MCF 10A (cell line): ENCODE measurements around the gene GCLM. TPM values are rescaled to one million over a fixed set of nuclear protein-coding genes. Genes with fewer than 3 reads are reported as not detected.
"Not testable (repeated sequence)": the region's sequence is repeated elsewhere in the genome, so short reads cannot be mapped to it uniquely, and the experiment has no call there.

Experiments
- BruUV-seq: library from RNA; stranded (reverse); fragments of 400-500 nt; replicated peaks from 2 replicates; lab custom pipeline; 2021; lab: Mats Ljungman, UMichigan
- CTCF ChIA-PET: fragments of 300-600 bp; sonication (Branson Sonifier 250); formaldehyde crosslinking; extraction: SDS; loops from one replicate; lab custom pipeline; 2021; ENCODE audit warnings: antibody characterized with exemption, inconsistent platforms; lab: Yijun Ruan, JAX
- POLR2A ChIA-PET: fragments of 300-600, 350-650 bp; sonication (Branson Sonifier 250); formaldehyde crosslinking; extraction: SDS; loops from one replicate; lab custom pipeline; 2020; ENCODE audit warnings: antibody characterized with exemption, inconsistent platforms; lab: Yijun Ruan, JAX
- DNase-seq: peaks from one replicate; pipeline ENCODE4 v3.0.0-alpha.2; 2018; ENCODE audit not compliant: unreplicated experiment
- H3K27ac Mint-ChIP-seq: one replicate; pipeline ENCODE4 v1.8.0; 2022; ENCODE audit warnings: mild to moderate bottlenecking, low read depth, mixed read lengths; ENCODE audit not compliant: unreplicated experiment
- H3K27me3 Mint-ChIP-seq: one replicate; pipeline ENCODE4 v1.8.0; 2022; ENCODE audit warnings: mixed read lengths; ENCODE audit not compliant: insufficient read depth, unreplicated experiment
- H3K36me3 Mint-ChIP-seq: one replicate; pipeline ENCODE4 v1.8.0; 2022; ENCODE audit warnings: mild to moderate bottlenecking, moderate library complexity, mixed read lengths; ENCODE audit not compliant: insufficient read depth, unreplicated experiment
- H3K4me1 Mint-ChIP-seq: one replicate; pipeline ENCODE4 v1.8.0; 2022; ENCODE audit warnings: mixed read lengths; ENCODE audit not compliant: insufficient read depth, unreplicated experiment
- H3K4me3 Mint-ChIP-seq: one replicate; pipeline ENCODE4 v1.8.0; 2022; ENCODE audit warnings: mild to moderate bottlenecking, moderate library complexity, mixed read lengths; ENCODE audit not compliant: unreplicated experiment
- H3K9me3 Mint-ChIP-seq: one replicate; pipeline ENCODE4 v1.8.0; 2022; ENCODE audit warnings: mixed read lengths; ENCODE audit not compliant: unreplicated experiment
- intact Hi-C: fragments of 100-400 bp; cut with micrococcal nuclease; formaldehyde crosslinking; loops from 2 replicates; pipeline ENCODE4 v1.14.1; 2022
- total RNA-seq: library from RNA; stranded (reverse); gene quantifications from 2 replicates; pipeline ENCODE4 v1.2.3, GENCODE V29; 2022
- TF ChIP-seq, protein P1 (sequence below): fragments of 200-600 bp; IDR thresholded peaks from one replicate; pipeline ENCODE4 v1.8.0; 2022; ENCODE audit warnings: antibody characterized with exemption, mild to moderate bottlenecking; ENCODE audit not compliant: unreplicated experiment

Gene GCLM
- total RNA-seq, 1 experiment from 2014 or later: 21.3 TPM

DNA sequence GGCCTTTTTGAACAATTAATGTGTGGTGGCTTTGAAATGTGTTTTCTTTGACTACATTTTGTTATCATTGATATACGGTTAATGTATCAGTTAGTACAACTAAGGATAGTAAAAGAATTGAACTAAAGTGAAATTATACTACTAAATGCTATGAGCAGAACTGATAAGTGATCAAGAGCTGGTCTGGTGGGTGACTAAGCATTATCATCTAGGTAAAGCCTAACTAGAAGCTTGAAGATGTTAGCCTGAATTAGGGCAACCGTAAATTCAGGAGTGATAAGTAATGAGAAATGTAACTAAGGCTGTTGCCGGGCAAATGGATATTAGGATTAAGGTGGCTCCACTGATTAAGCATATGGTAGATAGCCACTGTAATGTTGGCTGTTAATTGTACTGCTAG is 16.0 kb upstream of the GCLM start:
- CTCF ChIA-PET: interaction anchor here (0.7 to 2.4 kb wide), 2 partner anchors 15 to 954 kb away, joined by 4 to 8 read pairs; no protein-coding TSS in a partner anchor
- Mint-ChIP-seq H3K4me3 (no peak overlapping the region), H3K36me3 (no peaks in the 10 kb centered on the region), H3K4me1 (no peaks in the 10 kb centered on the region), H3K9me3 (no peaks in the 10 kb centered on the region), H3K27ac (no peak overlapping the region), H3K27me3 (no peaks in the 10 kb centered on the region)
- BruUV-seq: no TSS peak
- POLR2A ChIA-PET: no interaction called here
- intact Hi-C loops: loop anchor here (10.0 kb wide), 1 partner anchor 80 kb away; no protein-coding TSS in a partner anchor
- DNase-seq: no peak
- TF ChIP-seq, protein P1, sequence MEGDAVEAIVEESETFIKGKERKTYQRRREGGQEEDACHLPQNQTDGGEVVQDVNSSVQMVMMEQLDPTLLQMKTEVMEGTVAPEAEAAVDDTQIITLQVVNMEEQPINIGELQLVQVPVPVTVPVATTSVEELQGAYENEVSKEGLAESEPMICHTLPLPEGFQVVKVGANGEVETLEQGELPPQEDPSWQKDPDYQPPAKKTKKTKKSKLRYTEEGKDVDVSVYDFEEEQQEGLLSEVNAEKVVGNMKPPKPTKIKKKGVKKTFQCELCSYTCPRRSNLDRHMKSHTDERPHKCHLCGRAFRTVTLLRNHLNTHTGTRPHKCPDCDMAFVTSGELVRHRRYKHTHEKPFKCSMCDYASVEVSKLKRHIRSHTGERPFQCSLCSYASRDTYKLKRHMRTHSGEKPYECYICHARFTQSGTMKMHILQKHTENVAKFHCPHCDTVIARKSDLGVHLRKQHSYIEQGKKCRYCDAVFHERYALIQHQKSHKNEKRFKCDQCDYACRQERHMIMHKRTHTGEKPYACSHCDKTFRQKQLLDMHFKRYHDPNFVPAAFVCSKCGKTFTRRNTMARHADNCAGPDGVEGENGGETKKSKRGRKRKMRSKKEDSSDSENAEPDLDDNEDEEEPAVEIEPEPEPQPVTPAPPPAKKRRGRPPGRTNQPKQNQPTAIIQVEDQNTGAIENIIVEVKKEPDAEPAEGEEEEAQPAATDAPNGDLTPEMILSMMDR: no peak

DNA sequence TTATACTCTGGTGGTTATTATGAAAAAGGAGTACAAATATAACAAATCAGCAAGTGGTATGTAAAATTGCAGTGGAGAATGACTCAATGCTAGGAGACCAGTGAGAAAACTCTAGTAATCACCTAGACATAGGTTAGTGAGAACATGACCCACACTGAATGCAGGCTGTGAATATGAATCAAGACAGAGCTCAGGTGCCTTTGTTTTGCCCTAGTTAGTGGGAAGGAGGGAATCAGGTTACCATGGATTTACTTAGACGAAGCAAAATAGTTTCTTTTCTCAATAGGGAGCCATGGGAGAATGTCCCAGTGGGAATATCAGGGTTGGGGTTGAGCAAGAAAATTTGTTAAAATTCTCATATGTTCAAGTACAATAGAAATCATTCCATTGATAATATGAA is 10.6 kb upstream of the GCLM start:
- H3K4me1 Mint-ChIP-seq: no peaks in the 10 kb centered on the region
- ChIA-PET CTCF (interaction anchor here (1.1 kb wide), 1 partner anchor 10 kb away, joined by 3 read pairs; no protein-coding TSS in a partner anchor), POLR2A (no interaction called here)
- no peaks in the 10 kb centered on the region for H3K36me3 Mint-ChIP-seq
- H3K4me3 Mint-ChIP-seq: no peak overlapping the region
- H3K27ac Mint-ChIP-seq: no peak overlapping the region
- DNase-seq: no peak
- no peaks in the 10 kb centered on the region for H3K9me3 Mint-ChIP-seq
- H3K27me3 Mint-ChIP-seq: peaks cover under 1% of the 10 kb centered on the region
- TF ChIP-seq, protein P1: no peak
- no TSS peak for BruUV-seq
- intact Hi-C loops: loop anchor here (10.0 kb wide), 1 partner anchor 85 kb away; no protein-coding TSS in a partner anchor

DNA sequence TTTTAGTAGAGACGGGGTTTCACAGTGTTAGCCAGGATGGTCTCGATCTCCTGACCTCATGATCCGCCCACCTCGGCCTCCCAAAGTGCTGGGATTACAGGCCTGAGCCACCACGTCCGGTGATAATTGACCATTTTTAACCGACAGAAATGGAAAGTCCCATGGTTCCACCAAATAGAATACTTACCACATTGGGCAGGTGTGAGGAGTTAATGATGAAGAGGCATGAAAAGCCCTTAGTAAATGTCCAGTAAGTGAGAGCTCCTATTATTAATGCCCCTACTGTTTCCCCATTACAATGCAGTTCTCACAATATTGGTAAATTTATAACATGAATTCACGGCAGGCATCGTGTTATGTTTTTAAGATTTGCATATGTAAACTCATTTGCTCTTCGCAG is 8.1 kb upstream of the GCLM start:
- TF ChIP-seq, protein P1: no peak
- no TSS peak for BruUV-seq
- ChIA-PET CTCF (no interaction called here), POLR2A (no interaction called here)
- H3K36me3 Mint-ChIP-seq: no peaks in the 10 kb centered on the region
- peaks cover 3% of the 10 kb centered on the region for H3K9me3 Mint-ChIP-seq
- DNase-seq: no peak
- H3K4me3 Mint-ChIP-seq: no peak overlapping the region
- intact Hi-C loops: no loop called here
- peaks cover 25% of the 10 kb centered on the region for H3K27me3 Mint-ChIP-seq
- no peaks in the 10 kb centered on the region for H3K4me1 Mint-ChIP-seq
- H3K27ac Mint-ChIP-seq: no peak overlapping the region

DNA sequence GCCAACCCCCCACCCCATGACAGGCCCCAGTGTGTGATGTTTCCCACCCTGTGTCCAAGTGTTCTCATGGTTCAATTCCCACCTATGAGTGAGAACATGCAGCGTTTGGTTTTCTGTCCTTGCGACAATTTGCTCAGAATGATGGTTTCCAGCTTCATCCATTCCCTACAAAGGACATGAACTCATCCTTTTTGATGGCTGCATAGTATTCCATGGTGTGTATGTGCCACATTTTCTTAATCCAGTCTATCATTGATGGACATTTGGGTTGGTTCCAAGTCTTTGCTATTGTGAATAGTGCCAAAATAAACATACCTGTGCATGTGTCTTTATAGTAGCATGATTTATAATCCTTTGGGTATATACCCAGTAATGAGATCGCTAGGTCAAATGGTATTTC is 1.6 kb upstream of the GCLM start:
- Mint-ChIP-seq H3K27me3 (peaks cover 27% of the 10 kb centered on the region), H3K4me1 (peaks cover 16% of the 10 kb centered on the region)
- DNase-seq, H3K27ac Mint-ChIP-seq, intact Hi-C loops, H3K9me3 Mint-ChIP-seq, BruUV-seq, H3K36me3 Mint-ChIP-seq, H3K4me3 Mint-ChIP-seq: not testable (repeated sequence)
- ChIA-PET POLR2A (interaction anchor here (2.0 kb wide), 1 partner anchor 32 kb away, joined by 30 read pairs; the partner anchor contains the start of gene DNTTIP2), CTCF (interaction anchor here (0.7 to 1.9 kb wide), 6 partner anchors 25 to 424 kb away, joined by 3 to 9 read pairs (median 4); no protein-coding TSS in a partner anchor)
